ENCODE data around the gene GTF2H3. TPM values are rescaled to one million over a fixed set of nuclear protein-coding genes. Genes with fewer than 3 reads are reported as not detected.

The GTF2H3 gene
- polyA plus RNA-seq, 1 of the 3 experiments (the other 2 are of a cell fraction) = 22.4 TPM

- 44% methylated on average over 5 of the region's 5 CpGs for WGBS (ENCODE audit: low lambda C conversion rate)
- TF ChIP-seq GATA2 (CRISPR knock-in tag; IDR thresholded peaks at IDR 0.05) = no peak
- peak; percentile 90 for TF ChIP-seq FOSL2 (IDR thresholded peaks at IDR 0.05; ENCODE audit: borderline replicate concordance, low read depth)
- peak; percentile 65; the same call in 1 of the 2 replicates for TF ChIP-seq MEF2A (IDR thresholded peaks at IDR 0.05; ENCODE audit: borderline replicate concordance, low read depth)
- TF ChIP-seq YY1 (IDR thresholded peaks at IDR 0.05; ENCODE audit: low read depth) = no peak
- no peak for TF ChIP-seq RAD21 (IDR thresholded peaks at IDR 0.05; ENCODE audit: low read length)
- TF ChIP-seq ELF1 (IDR thresholded peaks at IDR 0.05) = no peak
- peak; percentile 62 for TF ChIP-seq TCF12 (IDR thresholded peaks at IDR 0.05)
- TF ChIP-seq GABPA (IDR thresholded peaks at IDR 0.05; ENCODE audit: low read depth) = no peak
- TF ChIP-seq FOXM1 (IDR thresholded peaks at IDR 0.05; ENCODE audit: low read depth) = no peak
- TF ChIP-seq JUND (IDR thresholded peaks at IDR 0.05) = peak; percentile 86
- no peak for TF ChIP-seq TAF1 (IDR thresholded peaks at IDR 0.05; ENCODE audit: borderline replicate concordance, low read depth, low read length)
- TF ChIP-seq TEAD4 (IDR thresholded peaks at IDR 0.05; ENCODE audit: borderline replicate concordance, insufficient read depth) = 0 out of 2 replicates have a peak, but pooled peaks have one; percentile 29
- TF ChIP-seq IRF3 (IDR thresholded peaks at IDR 0.05; ENCODE audit: low read depth, low read length) = no peak
- TF ChIP-seq PBX3 (IDR thresholded peaks at IDR 0.05) = peak; percentile 95
- peak in 1 of 2 experiments; percentile 35; a peak in 1 of 4 replicates for TF ChIP-seq EP300 (IDR thresholded peaks at IDR 0.05; ENCODE audit: borderline replicate concordance in 1 of 2, low read depth in 1 of 2, low read length in 1 of 2)
- TF ChIP-seq RFX5 (IDR thresholded peaks at IDR 0.05; ENCODE audit: low read length) = no peak
- Histone ChIP-seq H3K9me3 (no peaks in the 10 kb centered on the region), H3K27me3 (ENCODE audit: insufficient read depth) (no peaks in the 10 kb centered on the region), H3K9ac (peak overlapping the region; percentile 43; the same call in 1 of the 2 replicates), H3F3A (replicated peaks; ENCODE audit: insufficient read depth) (peaks cover 38% of the 10 kb centered on the region), H3K4me3 (ENCODE audit: low read depth in 2 of 2, low read length in 1 of 2) (peak overlapping the region in 1 of 2 experiments; percentile 30; a peak in 1 of 4 replicates), H3K27ac (ENCODE audit: low read depth in 2 of 2, low read length in 1 of 2) (peak overlapping the region; percentile 55 to 81; a peak in 3 of 4 replicates), H4K20me1 (ENCODE audit: insufficient read depth) (no peaks in the 10 kb centered on the region), H3K9me2 (no peaks in the 10 kb centered on the region), H3K36me3 (replicated peaks in 1 of 2; ENCODE audit: control insufficient read depth in 1 of 2, insufficient read depth in 2 of 2, low read length in 1 of 2) (peaks cover 21 to 57% of the 10 kb centered on the region in 2 experiments), H3K4me2 (peak overlapping the region; percentile 42), H3K79me2 (ENCODE audit: insufficient read depth) (no peaks in the 10 kb centered on the region), H2AFZ (ENCODE audit: low read depth) (peak overlapping the region; percentile 25), H3K4me1 (ENCODE audit: control insufficient read depth in 1 of 2, insufficient read depth in 2 of 2, low read depth in 1 of 2, low read length in 1 of 2) (peaks cover 0 to 12% of the 10 kb centered on the region in 2 experiments; a peak in 1 of 4 replicates)
- ChIA-PET CTCF (interaction anchor here (1.3 kb wide), 1 partner anchor 79 kb away, joined by 4 read pairs; no protein-coding TSS in a partner anchor), POLR2A (no interaction called here)
- no peak for DNase-seq
Observed at GRCh38 chr12:123659996-123660727, 26.5 kb downstream of the GTF2H3 start.

GRCh38 chr12:123667771-123668170, 34.1 kb downstream of the GTF2H3 start:
- Histone ChIP-seq H3K27me3 (ENCODE audit: insufficient read depth) (no peaks in the 10 kb centered on the region), H3K9me2 (no peaks in the 10 kb centered on the region), H4K20me1 (ENCODE audit: insufficient read depth) (no peaks in the 10 kb centered on the region), H3K9me3 (no peaks in the 10 kb centered on the region), H3K36me3 (replicated peaks in 1 of 2; ENCODE audit: control insufficient read depth in 1 of 2, insufficient read depth in 2 of 2, low read length in 1 of 2) (peaks cover 3 to 17% of the 10 kb centered on the region in 2 experiments), H3K9ac (no peak overlapping the region), H3K79me2 (ENCODE audit: insufficient read depth) (no peaks in the 10 kb centered on the region), H2AFZ (ENCODE audit: low read depth) (no peak overlapping the region), H3F3A (replicated peaks; ENCODE audit: insufficient read depth) (peaks cover 10% of the 10 kb centered on the region), H3K4me1 (ENCODE audit: control insufficient read depth in 1 of 2, insufficient read depth in 2 of 2, low read depth in 1 of 2, low read length in 1 of 2) (peaks cover 7 to 8% of the 10 kb centered on the region in 2 experiments; a peak in 3 of 4 replicates), H3K4me3 (ENCODE audit: low read depth in 2 of 2, low read length in 1 of 2) (no peak overlapping the region), H3K27ac (ENCODE audit: low read depth in 2 of 2, low read length in 1 of 2) (no peak overlapping the region), H3K4me2 (no peak overlapping the region)
- no peak for DNase-seq
- ChIA-PET POLR2A (no interaction called here), CTCF (interaction anchor here (0.9 kb wide), 1 partner anchor 18 kb away, joined by 3 read pairs; no protein-coding TSS in a partner anchor)
- WGBS (ENCODE audit: low lambda C conversion rate) = 83% methylated on average over 8 of the region's 8 CpGs
- no peak for TF ChIP-seq IRF3 (IDR thresholded peaks at IDR 0.05; ENCODE audit: low read depth, low read length)
- no peak for TF ChIP-seq MAX (IDR thresholded peaks at IDR 0.05; ENCODE audit: low read depth)
- no peak for TF ChIP-seq FOXM1 (IDR thresholded peaks at IDR 0.05; ENCODE audit: low read depth)
- TF ChIP-seq JUND (IDR thresholded peaks at IDR 0.05) = no peak
- no peak for TF ChIP-seq MXI1 (IDR thresholded peaks at IDR 0.05; ENCODE audit: low read depth, low read length)
- no peak for TF ChIP-seq POLR2AphosphoS5 (IDR thresholded peaks at IDR 0.05; ENCODE audit: low read depth, low read length)
- TF ChIP-seq GABPA (IDR thresholded peaks at IDR 0.05; ENCODE audit: low read depth) = no peak
- TF ChIP-seq EZH2phosphoT487 (IDR thresholded peaks at IDR 0.05; ENCODE audit: borderline replicate concordance, low read depth) = no peak
- TF ChIP-seq USF2 (IDR thresholded peaks at IDR 0.05; ENCODE audit: borderline replicate concordance, low read depth, low read length) = no peak
- TF ChIP-seq RCOR1 (IDR thresholded peaks at IDR 0.05; ENCODE audit: low read length) = no peak
- no peak for TF ChIP-seq TAF1 (IDR thresholded peaks at IDR 0.05; ENCODE audit: borderline replicate concordance, low read depth, low read length)

Measured in SK-N-SH (cell line).